K562 (cell line): ENCODE results near the gene ARMS2. TPM values are rescaled to one million over a fixed set of nuclear protein-coding genes. Genes with fewer than 3 reads are reported as not detected.

ENCODE experiments used
- ATAC-seq: fragments of 200-7000 bp; cut with Tn5 transposase; 3 replicates; pipeline ENCODE4 v1.9.1; 2020; ENCODE audit warnings: moderate library complexity
- BruUV-seq: library from RNA; stranded (reverse); fragments of 400-500 nt; replicated peaks from 2 replicates; lab custom pipeline; 2021; lab: Mats Ljungman, UMichigan
- CTCF ChIA-PET: fragments of 300-600 bp; formaldehyde crosslinking; extraction: SDS; loops from one replicate; lab custom pipeline; 2021; ENCODE audit warnings: low intra/inter-chr PET ratio; lab: Yijun Ruan, JAX
- POLR2A ChIA-PET: fragments of 300-600, 350-650 bp; sonication (Branson Sonifier 250); formaldehyde crosslinking; extraction: SDS; loops from one replicate; lab custom pipeline; 2021; ENCODE audit warnings: antibody characterized with exemption, inconsistent platforms; lab: Yijun Ruan, JAX
- DNase-seq, 4 experiments: peaks; one replicate each; pipeline versions ENCODE4 v3.0.0 to v3.0.0-alpha.2; 2011 to 2018; ENCODE audit warnings: low spot score in 3 of 4, mixed read lengths in 3 of 4; ENCODE audit errors: extremely low read depth in 1 of 4
- FAIRE-seq: peaks from 2 replicates; lab custom pipeline; 2011; peaks lifted over from hg19 to GRCh38; lab: Jason Lieb, UNC
- H2AFZ ChIP-seq: 2 replicates; pipeline ENCODE4 v1.6.0; 2011; ENCODE audit warnings: low read depth, low read length, control low read depth, inconsistent platforms
- H3K27ac ChIP-seq: fragments of 200-600 bp; 3 replicates; pipeline ENCODE4 v1.8.0; 2011; ENCODE audit warnings: low read depth, mild to moderate bottlenecking, control low read depth, inconsistent platforms, low read length, moderate library complexity, mixed read lengths; ENCODE audit errors: extremely low read depth
- H3K27me3 ChIP-seq, 2 experiments: fragments of 300-600 bp in 1 of 2; 2 replicates in 1 of 2; 3 replicates in 1 of 2; pipeline versions ENCODE4 v1.6.0 to v1.8.0; 2011; ENCODE audit warnings: inconsistent platforms in 2 of 2, low read length in 2 of 2, mild to moderate bottlenecking in 1 of 2, mixed read lengths in 1 of 2, moderate library complexity in 1 of 2; ENCODE audit not compliant: control insufficient read depth in 2 of 2, insufficient read depth in 2 of 2
- H3K36me3 ChIP-seq: fragments of 300-600 bp; 3 replicates; pipeline ENCODE4 v1.8.0; 2011; ENCODE audit warnings: mild to moderate bottlenecking, low read length, inconsistent platforms; ENCODE audit not compliant: control insufficient read depth, insufficient read depth
- H3K4me1 ChIP-seq, 2 experiments: fragments of 200-600 bp in 1 of 2; replicated peaks in 1 of 2; 2 replicates in 1 of 2; 3 replicates in 1 of 2; pipeline versions ENCODE4 v1.5.1 to v1.8.0; 2011; ENCODE audit warnings: inconsistent platforms in 2 of 2, low read length in 2 of 2, mild to moderate bottlenecking in 1 of 2, mixed read lengths in 1 of 2, moderate library complexity in 1 of 2; ENCODE audit not compliant: control insufficient read depth in 2 of 2, insufficient read depth in 2 of 2
- H3K4me2 ChIP-seq: 2 replicates; pipeline ENCODE4 v1.6.1; 2011; ENCODE audit warnings: low read length, control low read depth, inconsistent platforms, mixed read lengths; ENCODE audit not compliant: insufficient read depth
- H3K4me3 ChIP-seq: fragments of 200-600 bp; sonication (generic), shearing (Covaris generic); 2 replicates; pipeline ENCODE4 v1.5.1; 2016; ENCODE audit warnings: control low read depth, inconsistent platforms
- H3K79me2 ChIP-seq: fragments of 200-600 bp; 3 replicates; pipeline ENCODE4 v1.8.0; 2011; ENCODE audit warnings: low read length, inconsistent platforms; ENCODE audit not compliant: control insufficient read depth, insufficient read depth
- H3K9ac ChIP-seq, 2 experiments: 2 replicates each; pipeline versions ENCODE4 v1.6.0 to v1.6.1; 2011; ENCODE audit warnings: low read depth in 2 of 2, low read length in 2 of 2, control low read depth in 1 of 2, inconsistent platforms in 1 of 2, mild to moderate bottlenecking in 1 of 2, mixed read lengths in 1 of 2; ENCODE audit not compliant: insufficient read depth in 1 of 2
- H3K9me1 ChIP-seq: one replicate; pipeline ENCODE4 v1.6.0; 2011; ENCODE audit warnings: inconsistent platforms, mild to moderate bottlenecking, low read length, moderate library complexity; ENCODE audit not compliant: control insufficient read depth, insufficient read depth
- H3K9me3 ChIP-seq: replicated peaks from 2 replicates; pipeline ENCODE4 v1.5.1; 2011; ENCODE audit warnings: low read depth, low read length, inconsistent platforms; ENCODE audit not compliant: control insufficient read depth, insufficient read depth
- H4K20me1 ChIP-seq: replicated peaks from 2 replicates; pipeline ENCODE4 v1.6.1; 2011; ENCODE audit warnings: low read length, inconsistent platforms, mixed read lengths; ENCODE audit not compliant: control insufficient read depth, insufficient read depth
- CBFA2T2 ChIP-seq: fragments of 450-650 bp; conservative IDR thresholded peaks from 2 replicates; pipeline ENCODE4 v1.6.1; 2017; ENCODE audit warnings: mild to moderate bottlenecking
- FOXJ3 ChIP-seq: sonication (generic); formaldehyde crosslinking; IDR thresholded peaks from 2 replicates; pipeline ENCODE4 v1.4.0; 2020; ENCODE audit warnings: mild to moderate bottlenecking, missing genetic modification reagents
- PHF21A ChIP-seq: fragments of 450-650 bp; IDR thresholded peaks from 2 replicates; pipeline ENCODE4 v1.6.1; 2017; ENCODE audit warnings: low read depth, borderline replicate concordance
- ZNF23 ChIP-seq: fragments of 250-450 bp; sonication (Bioruptor Pico); IDR thresholded peaks from 2 replicates; pipeline ENCODE4 v1.4.0; 2020; ENCODE audit warnings: mild to moderate bottlenecking
- ZNF316 ChIP-seq: fragments of 450-650 bp; IDR thresholded peaks from 2 replicates; pipeline ENCODE4 v1.6.1; 2016
- ZNF76 ChIP-seq: fragments of 250-450 bp; sonication (Bioruptor Pico); IDR thresholded peaks from 2 replicates; pipeline ENCODE4 v1.4.0; 2020; ENCODE audit warnings: mild to moderate bottlenecking, moderate library complexity, borderline replicate concordance
- WGBS: fragments of 100-300 bp; shearing (Covaris generic); methylation state at CpG from one replicate; pipeline ENCODE4 v1.1.6; 2016; ENCODE audit warnings: low coverage, mixed read lengths; ENCODE audit not compliant: insufficient coverage; ENCODE audit errors: missing lambda C conversion rate; 5-methylcytosine and 5-hydroxymethylcytosine counted together
- in situ Hi-C: fragments of 300-500 bp; cut with MboI; formaldehyde crosslinking; loops from 4 replicates; pipeline ENCODE4 v1.15.0; 2018; ENCODE audit warnings: inconsistent platforms, mixed read lengths
- intact Hi-C: fragments of 100-400 bp; cut with micrococcal nuclease; formaldehyde crosslinking; loops from 2 replicates; pipeline ENCODE4 v1.14.2; 2022
- polyA plus RNA-seq, 8 experiments: library from polyadenylated mRNA; depleted of rRNA in 4 of 8; stranded (reverse) in 5 of 8; unstranded in 3 of 8; fragments of >200 nt; fragmentation: Nextera tagmentation in 2 of 8; fragmentation: Illumina TruSeq in 1 of 8; extraction: Ambion mirVana in 2 of 8; extraction: Trizol in 1 of 8; gene quantifications; 2 replicates each; pipeline versions ENCODE4 v1.2.1 to v1.2.3, GENCODE V29; 2011 to 2014; ENCODE audit warnings: inconsistent platforms in 1 of 8, missing spikeins in 1 of 8
- total RNA-seq, 7 experiments: library from RNA; depleted of rRNA in 6 of 7; stranded (reverse); fragments of >200 nt in 6 of 7; fragmentation: Illumina TruSeq in 2 of 7; extraction: Trizol in 2 of 7; gene quantifications; 2 replicates each; pipeline versions ENCODE4 v1.2.1 to v1.2.3, GENCODE V29; 2011 to 2021; ENCODE audit warnings: low replicate concordance in 1 of 7
- TF ChIP-seq, protein P1 (sequence below): fragments of 450-650 bp; IDR thresholded peaks from 2 replicates; pipeline ENCODE4 v1.7.1; 2018; ENCODE audit warnings: mild to moderate bottlenecking, low read depth; ENCODE audit not compliant: partially characterized antibody
- TF ChIP-seq, protein P2 (sequence below): sonication (generic); formaldehyde crosslinking; IDR thresholded peaks from 2 replicates; pipeline ENCODE4 v1.8.1; 2023; ENCODE audit warnings: mild to moderate bottlenecking, missing genetic modification reagents, moderate library complexity
- TF ChIP-seq, protein P3 (sequence below), 3 experiments: IDR thresholded peaks in 2 of 3; conservative IDR thresholded peaks in 1 of 3; 2 replicates each; pipeline ENCODE4 v1.5.1; 2011 to 2012; ENCODE audit warnings: low read length in 3 of 3, mild to moderate bottlenecking in 3 of 3, control low read depth in 2 of 3, improper control_type of control experiment in 1 of 3, inconsistent platforms in 1 of 3, low read depth in 1 of 3, mixed read lengths in 1 of 3, moderate library complexity in 1 of 3; ENCODE audit not compliant: insufficient read depth in 2 of 3

ARMS2 gene
- total and polyA plus RNA-seq, 9 of the 15 experiments (the other 6 are each of a cell fraction or from before 2014, with no cell fraction given) = not detected

DNA sequence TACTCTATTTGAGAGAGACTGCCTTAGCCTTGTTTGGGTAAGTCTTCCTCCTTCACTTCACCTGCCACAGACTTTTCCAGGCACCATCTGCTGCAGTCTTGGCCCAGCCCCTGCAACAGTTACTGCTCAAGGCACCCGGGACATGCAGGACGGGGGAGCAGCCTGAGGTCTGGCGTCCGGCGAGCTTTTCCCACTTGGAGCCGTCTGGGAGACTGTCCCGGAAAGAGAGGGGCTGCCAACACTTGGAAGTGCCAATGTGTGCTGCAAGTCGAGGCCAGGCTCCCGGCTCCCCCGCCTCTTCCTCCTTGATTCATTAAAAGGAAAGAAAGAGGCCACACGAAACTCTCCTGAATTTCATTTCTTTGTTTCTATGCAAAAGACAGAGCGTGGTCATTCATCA, 20.6 kb downstream of the ARMS2 start:
- intact Hi-C loops = no loop called here
- ChIA-PET CTCF (no interaction called here), POLR2A (no interaction called here)
- in situ Hi-C loops = no loop called here
- H3K4me2 ChIP-seq = no peak overlapping the region
- TF ChIP-seq CBFA2T2 = no peak
- no peaks in the 10 kb centered on the region for H3K9me3 ChIP-seq
- FAIRE-seq = no peak
- 0% methylated on average over 2 of the region's 12 CpGs for WGBS
- no TSS peak for BruUV-seq
- H3K9ac ChIP-seq = no peak overlapping the region
- no peaks in the 10 kb centered on the region for H3K79me2 ChIP-seq
- H3K4me3 ChIP-seq = no peak overlapping the region
- H2AFZ ChIP-seq = no peak overlapping the region
- H3K9me1 ChIP-seq = no peaks in the 10 kb centered on the region
- peaks cover 0 to 18% of the 10 kb centered on the region in 2 experiments; a peak in 2 of 5 replicates for H3K27me3 ChIP-seq
- H3K4me1 ChIP-seq = no peaks in the 10 kb centered on the region
- no peak for DNase-seq
- no peaks in the 10 kb centered on the region; the same call in 1 of the 2 replicates for H4K20me1 ChIP-seq
- no peak overlapping the region for H3K27ac ChIP-seq
- H3K36me3 ChIP-seq = no peaks in the 10 kb centered on the region
- ATAC-seq = no peak

DNA sequence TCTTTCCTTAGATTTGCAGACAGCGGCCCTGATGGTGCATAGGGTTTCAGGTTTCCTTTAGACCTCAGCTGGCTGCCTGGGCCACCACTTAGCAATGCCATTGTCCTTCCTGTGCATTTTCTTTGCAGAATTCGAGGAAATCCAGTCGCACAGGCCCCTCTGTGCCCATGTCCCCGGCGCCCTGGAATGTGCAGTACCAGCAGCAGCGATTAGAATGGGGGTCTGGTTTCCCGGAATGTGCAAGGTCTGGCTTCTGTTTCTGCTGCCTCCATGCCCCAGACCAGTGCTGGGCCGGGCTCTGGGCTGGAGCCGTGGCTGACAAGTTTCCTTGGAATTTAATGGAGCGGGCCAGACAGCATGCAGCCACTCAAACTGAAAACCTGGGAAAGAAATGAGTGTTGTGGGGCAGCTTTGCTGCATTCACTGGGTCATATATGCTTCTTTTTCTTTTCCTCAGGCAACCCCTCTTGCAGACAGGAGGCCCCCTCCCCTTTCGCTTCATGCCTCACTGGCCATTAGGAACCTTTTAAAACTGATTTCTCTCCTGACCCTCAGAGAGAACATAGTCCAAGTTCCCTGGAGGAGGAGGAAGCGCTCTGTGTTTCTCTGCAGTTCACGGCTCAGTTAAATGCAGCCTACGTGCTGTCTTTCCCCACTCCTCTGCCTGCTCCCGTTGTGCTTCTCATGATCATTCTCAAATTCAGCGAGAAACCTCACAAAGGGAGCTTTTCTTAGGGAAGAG, 21.3 kb downstream of the ARMS2 start:
- ATAC-seq (no peak), DNase-seq (no peak), FAIRE-seq (no peak)
- no peaks in the 10 kb centered on the region for H3K9me1 ChIP-seq
- no peaks in the 10 kb centered on the region for H3K9me3 ChIP-seq
- WGBS = 2% methylated on average over 10 of the region's 16 CpGs
- in situ Hi-C loops = no loop called here
- POLR2A ChIA-PET = no interaction called here
- no peaks in the 10 kb centered on the region; the same call in 1 of the 2 replicates for H4K20me1 ChIP-seq
- CTCF ChIA-PET = no interaction called here
- H2AFZ ChIP-seq = no peak overlapping the region
- H3K36me3 ChIP-seq = no peaks in the 10 kb centered on the region
- H3K9ac ChIP-seq = no peak overlapping the region
- no peak overlapping the region for H3K27ac ChIP-seq
- H3K4me2 ChIP-seq = no peak overlapping the region
- intact Hi-C loops = no loop called here
- no peak overlapping the region for H3K4me3 ChIP-seq
- no peaks in the 10 kb centered on the region for H3K4me1 ChIP-seq
- BruUV-seq = no TSS peak
- no peaks in the 10 kb centered on the region for H3K79me2 ChIP-seq
- peaks cover 0 to 17% of the 10 kb centered on the region in 2 experiments; a peak in 2 of 5 replicates for H3K27me3 ChIP-seq
- TF ChIP-seq ZNF23 (CRISPR knock-in tag) (no peak), ZNF76 (CRISPR knock-in tag) (no peak), PHF21A (no peak), FOXJ3 (CRISPR knock-in tag) (no peak), ZNF316 (no peak)
- TF ChIP-seq, protein P1, sequence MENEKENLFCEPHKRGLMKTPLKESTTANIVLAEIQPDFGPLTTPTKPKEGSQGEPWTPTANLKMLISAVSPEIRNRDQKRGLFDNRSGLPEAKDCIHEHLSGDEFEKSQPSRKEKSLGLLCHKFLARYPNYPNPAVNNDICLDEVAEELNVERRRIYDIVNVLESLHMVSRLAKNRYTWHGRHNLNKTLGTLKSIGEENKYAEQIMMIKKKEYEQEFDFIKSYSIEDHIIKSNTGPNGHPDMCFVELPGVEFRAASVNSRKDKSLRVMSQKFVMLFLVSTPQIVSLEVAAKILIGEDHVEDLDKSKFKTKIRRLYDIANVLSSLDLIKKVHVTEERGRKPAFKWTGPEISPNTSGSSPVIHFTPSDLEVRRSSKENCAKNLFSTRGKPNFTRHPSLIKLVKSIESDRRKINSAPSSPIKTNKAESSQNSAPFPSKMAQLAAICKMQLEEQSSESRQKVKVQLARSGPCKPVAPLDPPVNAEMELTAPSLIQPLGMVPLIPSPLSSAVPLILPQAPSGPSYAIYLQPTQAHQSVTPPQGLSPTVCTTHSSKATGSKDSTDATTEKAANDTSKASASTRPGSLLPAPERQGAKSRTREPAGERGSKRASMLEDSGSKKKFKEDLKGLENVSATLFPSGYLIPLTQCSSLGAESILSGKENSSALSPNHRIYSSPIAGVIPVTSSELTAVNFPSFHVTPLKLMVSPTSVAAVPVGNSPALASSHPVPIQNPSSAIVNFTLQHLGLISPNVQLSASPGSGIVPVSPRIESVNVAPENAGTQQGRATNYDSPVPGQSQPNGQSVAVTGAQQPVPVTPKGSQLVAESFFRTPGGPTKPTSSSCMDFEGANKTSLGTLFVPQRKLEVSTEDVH = no peak
- TF ChIP-seq, protein P2, sequence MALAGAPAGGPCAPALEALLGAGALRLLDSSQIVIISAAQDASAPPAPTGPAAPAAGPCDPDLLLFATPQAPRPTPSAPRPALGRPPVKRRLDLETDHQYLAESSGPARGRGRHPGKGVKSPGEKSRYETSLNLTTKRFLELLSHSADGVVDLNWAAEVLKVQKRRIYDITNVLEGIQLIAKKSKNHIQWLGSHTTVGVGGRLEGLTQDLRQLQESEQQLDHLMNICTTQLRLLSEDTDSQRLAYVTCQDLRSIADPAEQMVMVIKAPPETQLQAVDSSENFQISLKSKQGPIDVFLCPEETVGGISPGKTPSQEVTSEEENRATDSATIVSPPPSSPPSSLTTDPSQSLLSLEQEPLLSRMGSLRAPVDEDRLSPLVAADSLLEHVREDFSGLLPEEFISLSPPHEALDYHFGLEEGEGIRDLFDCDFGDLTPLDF = no peak
- TF ChIP-seq, protein P3, sequence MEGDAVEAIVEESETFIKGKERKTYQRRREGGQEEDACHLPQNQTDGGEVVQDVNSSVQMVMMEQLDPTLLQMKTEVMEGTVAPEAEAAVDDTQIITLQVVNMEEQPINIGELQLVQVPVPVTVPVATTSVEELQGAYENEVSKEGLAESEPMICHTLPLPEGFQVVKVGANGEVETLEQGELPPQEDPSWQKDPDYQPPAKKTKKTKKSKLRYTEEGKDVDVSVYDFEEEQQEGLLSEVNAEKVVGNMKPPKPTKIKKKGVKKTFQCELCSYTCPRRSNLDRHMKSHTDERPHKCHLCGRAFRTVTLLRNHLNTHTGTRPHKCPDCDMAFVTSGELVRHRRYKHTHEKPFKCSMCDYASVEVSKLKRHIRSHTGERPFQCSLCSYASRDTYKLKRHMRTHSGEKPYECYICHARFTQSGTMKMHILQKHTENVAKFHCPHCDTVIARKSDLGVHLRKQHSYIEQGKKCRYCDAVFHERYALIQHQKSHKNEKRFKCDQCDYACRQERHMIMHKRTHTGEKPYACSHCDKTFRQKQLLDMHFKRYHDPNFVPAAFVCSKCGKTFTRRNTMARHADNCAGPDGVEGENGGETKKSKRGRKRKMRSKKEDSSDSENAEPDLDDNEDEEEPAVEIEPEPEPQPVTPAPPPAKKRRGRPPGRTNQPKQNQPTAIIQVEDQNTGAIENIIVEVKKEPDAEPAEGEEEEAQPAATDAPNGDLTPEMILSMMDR (IDR thresholded peaks at IDR 0.05 in 2 of 3, conservative IDR thresholded peaks at IDR 0.05 in 1 of 3; ENCODE audit: insufficient read depth in 2 of 3, low read depth in 1 of 3, low read length in 3 of 3) = no peak
